Activated CD4-positive, CD25-positive, alpha-beta regulatory T cell treated with anti-CD3 and anti-CD28 coated beads, Interleukin-2, amount 50 U/mL, for 72 hours (primary cell): ENCODE measurements around the gene PPCS.
A peak's percentile ranks its signal among the peaks of the same experiment; 100 is the strongest.

Experiments used
- DNase-seq: peaks from one replicate; pipeline ENCODE4 v3.0.0; 2021

Gene PPCS

GRCh38 chr1:42456010-42456753 lies at the start of gene PPCS, which contains the start of gene ZMYND12:
Gene PPCS, plus strand, starts transcription at chr1:42456543. Its CDS starts 23 bp downstream, at chr1:42456566.
Gene ZMYND12, minus strand, starts transcription at chr1:42456022. Its CDS starts 25 bp downstream, at chr1:42455997.
- DNase-seq: peak; percentile 92

- no peak for DNase-seq
Measured at GRCh38 chr1:42414551-42415496, 41.5 kb upstream of the PPCS start.

- no peak for DNase-seq
Measured at GRCh38 chr1:42417166-42417565, 39.2 kb upstream of the PPCS start.

- DNase-seq: no peak
Measured at GRCh38 chr1:42418516-42418915, 37.8 kb upstream of the PPCS start.

GRCh38 chr1:42419126-42419821 lies 37.1 kb upstream of the PPCS start:
- no peak for DNase-seq

GRCh38 chr1:42420121-42420520 lies 36.2 kb upstream of the PPCS start:
- DNase-seq: no peak

GRCh38 chr1:42420911-42421585 lies 35.3 kb upstream of the PPCS start:
- DNase-seq: no peak

GRCh38 chr1:42422737-42423136 lies 33.6 kb upstream of the PPCS start:
- no peak for DNase-seq

GRCh38 chr1:42423681-42424080 lies 32.7 kb upstream of the PPCS start:
- no peak for DNase-seq

GRCh38 chr1:42424201-42424600 lies 32.1 kb upstream of the PPCS start:
- DNase-seq: no peak

- no peak for DNase-seq
Measured at GRCh38 chr1:42427240-42427639, 29.1 kb upstream of the PPCS start.

- DNase-seq: no peak
Measured at GRCh38 chr1:42429603-42430002, 26.7 kb upstream of the PPCS start.

- DNase-seq: no peak
Measured at GRCh38 chr1:42430286-42431135, 25.8 kb upstream of the PPCS start.

GRCh38 chr1:42431514-42431913 lies 24.8 kb upstream of the PPCS start:
- no peak for DNase-seq

GRCh38 chr1:42432714-42433113 lies 23.6 kb upstream of the PPCS start:
- no peak for DNase-seq

- no peak for DNase-seq
Measured at GRCh38 chr1:42433369-42433768, 23.0 kb upstream of the PPCS start.

- DNase-seq: no peak
Measured at GRCh38 chr1:42434340-42434739, 22.0 kb upstream of the PPCS start.

GRCh38 chr1:42439940-42440339 lies 16.4 kb upstream of the PPCS start:
- no peak for DNase-seq

- DNase-seq: no peak
Measured at GRCh38 chr1:42442662-42443061, 13.7 kb upstream of the PPCS start.

- no peak for DNase-seq
Measured at GRCh38 chr1:42449256-42449655, 7.1 kb upstream of the PPCS start.

- DNase-seq: no peak
Measured at GRCh38 chr1:42450061-42450460, 6.3 kb upstream of the PPCS start.

GRCh38 chr1:42453386-42453785 lies 3.0 kb upstream of the PPCS start:
- DNase-seq: no peak
